A673 (cell line): ENCODE results near the gene SLC47A2.

ENCODE experiments used
- EZH2 ChIP-seq: fragments of 200-600 bp; sonication (generic); IDR thresholded peaks from 2 replicates; pipeline ENCODE4 v1.6.1; 2017; ENCODE audit warnings: borderline replicate concordance, low read depth, mild to moderate bottlenecking, mixed read lengths, antibody characterized with exemption, low read length; ENCODE audit not compliant: poor library complexity, severe bottlenecking
- TF ChIP-seq, protein P1 (sequence below): fragments of 300-800, 200-600 bp; sonication (generic); conservative IDR thresholded peaks from 2 replicates; pipeline ENCODE4 v1.5.1; 2017; ENCODE audit warnings: low read depth, mild to moderate bottlenecking, antibody characterized with exemption, low read length, moderate library complexity, mixed read lengths

GRCh38 chr17:19683117-19683516 lies 33.3 kb downstream of the SLC47A2 start:
- TF ChIP-seq, protein P1, sequence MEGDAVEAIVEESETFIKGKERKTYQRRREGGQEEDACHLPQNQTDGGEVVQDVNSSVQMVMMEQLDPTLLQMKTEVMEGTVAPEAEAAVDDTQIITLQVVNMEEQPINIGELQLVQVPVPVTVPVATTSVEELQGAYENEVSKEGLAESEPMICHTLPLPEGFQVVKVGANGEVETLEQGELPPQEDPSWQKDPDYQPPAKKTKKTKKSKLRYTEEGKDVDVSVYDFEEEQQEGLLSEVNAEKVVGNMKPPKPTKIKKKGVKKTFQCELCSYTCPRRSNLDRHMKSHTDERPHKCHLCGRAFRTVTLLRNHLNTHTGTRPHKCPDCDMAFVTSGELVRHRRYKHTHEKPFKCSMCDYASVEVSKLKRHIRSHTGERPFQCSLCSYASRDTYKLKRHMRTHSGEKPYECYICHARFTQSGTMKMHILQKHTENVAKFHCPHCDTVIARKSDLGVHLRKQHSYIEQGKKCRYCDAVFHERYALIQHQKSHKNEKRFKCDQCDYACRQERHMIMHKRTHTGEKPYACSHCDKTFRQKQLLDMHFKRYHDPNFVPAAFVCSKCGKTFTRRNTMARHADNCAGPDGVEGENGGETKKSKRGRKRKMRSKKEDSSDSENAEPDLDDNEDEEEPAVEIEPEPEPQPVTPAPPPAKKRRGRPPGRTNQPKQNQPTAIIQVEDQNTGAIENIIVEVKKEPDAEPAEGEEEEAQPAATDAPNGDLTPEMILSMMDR: no peak
- TF ChIP-seq EZH2: no peak
